SKM-1 treated with dmso at 0.1 percent for 144 hours (cell line): Measurements from ENCODE around the gene NRP1.

Source experiments
- DNase-seq: peaks from one replicate; lab custom pipeline; 2025; ENCODE audit not compliant: unreplicated experiment; lab: John Stamatoyannopoulos, UW

The NRP1 gene

GRCh38 chr10:33133557-33133956 lies 200.9 kb downstream of the NRP1 start:
- DNase-seq, result no peak

GRCh38 chr10:33132626-33133025 lies 201.8 kb downstream of the NRP1 start:
- DNase-seq, result no peak

- no peak for DNase-seq
Measured at GRCh38 chr10:33129996-33130386, 204.5 kb downstream of the NRP1 start.

GRCh38 chr10:33129141-33129995 lies 205.1 kb downstream of the NRP1 start:
- DNase-seq, result no peak

DNA sequence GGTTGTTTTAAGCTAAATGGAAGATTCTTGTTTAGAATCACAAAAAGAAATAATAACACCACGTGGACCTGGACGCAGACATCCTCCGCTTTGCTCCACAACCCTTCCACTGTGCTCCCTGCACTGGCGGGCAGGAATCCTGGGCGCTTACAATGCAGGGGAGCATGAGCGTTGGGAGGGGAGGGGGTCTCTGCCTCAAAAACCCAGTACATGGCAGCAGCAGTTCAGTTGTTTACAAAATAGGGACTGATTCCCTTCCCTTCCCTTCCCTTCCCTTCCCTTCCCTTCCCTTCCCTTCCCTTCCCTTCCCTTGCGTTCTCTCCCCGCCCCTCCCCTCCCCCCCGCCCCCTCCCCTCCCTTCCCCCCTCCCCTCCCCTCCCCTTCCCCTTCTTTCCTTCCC lies 206.8 kb downstream of the NRP1 start:
- DNase-seq, result no peak
